HUES6 (cell line): ENCODE measurements around the gene FAM135A.

Source experiments
- H3K27ac ChIP-seq: 2 replicates; pipeline ENCODE4 v1.7.0; 2013; ENCODE audit warnings: low read depth, mild to moderate bottlenecking, low read length, inconsistent platforms
- H3K27me3 ChIP-seq: 2 replicates; pipeline ENCODE4 v1.6.1; 2013; ENCODE audit warnings: low read length; ENCODE audit not compliant: control insufficient read depth, insufficient read depth
- H3K36me3 ChIP-seq: 2 replicates; pipeline ENCODE4 v1.6.1; 2013; ENCODE audit warnings: low read length; ENCODE audit not compliant: control insufficient read depth, insufficient read depth
- H3K4me1 ChIP-seq: 2 replicates; pipeline ENCODE4 v1.6.1; 2013; ENCODE audit warnings: low read length; ENCODE audit not compliant: control insufficient read depth, insufficient read depth
- H3K4me3 ChIP-seq: 2 replicates; pipeline ENCODE4 v1.5.1; 2013; ENCODE audit warnings: low read depth, low read length
- H3K9ac ChIP-seq: one replicate; pipeline ENCODE4 v1.6.1; 2013; ENCODE audit warnings: mild to moderate bottlenecking, low read length
- H3K9me3 ChIP-seq: 2 replicates; pipeline ENCODE4 v1.6.1; 2013; ENCODE audit warnings: low read depth, low read length; ENCODE audit not compliant: control insufficient read depth, insufficient read depth

Gene FAM135A

DNA sequence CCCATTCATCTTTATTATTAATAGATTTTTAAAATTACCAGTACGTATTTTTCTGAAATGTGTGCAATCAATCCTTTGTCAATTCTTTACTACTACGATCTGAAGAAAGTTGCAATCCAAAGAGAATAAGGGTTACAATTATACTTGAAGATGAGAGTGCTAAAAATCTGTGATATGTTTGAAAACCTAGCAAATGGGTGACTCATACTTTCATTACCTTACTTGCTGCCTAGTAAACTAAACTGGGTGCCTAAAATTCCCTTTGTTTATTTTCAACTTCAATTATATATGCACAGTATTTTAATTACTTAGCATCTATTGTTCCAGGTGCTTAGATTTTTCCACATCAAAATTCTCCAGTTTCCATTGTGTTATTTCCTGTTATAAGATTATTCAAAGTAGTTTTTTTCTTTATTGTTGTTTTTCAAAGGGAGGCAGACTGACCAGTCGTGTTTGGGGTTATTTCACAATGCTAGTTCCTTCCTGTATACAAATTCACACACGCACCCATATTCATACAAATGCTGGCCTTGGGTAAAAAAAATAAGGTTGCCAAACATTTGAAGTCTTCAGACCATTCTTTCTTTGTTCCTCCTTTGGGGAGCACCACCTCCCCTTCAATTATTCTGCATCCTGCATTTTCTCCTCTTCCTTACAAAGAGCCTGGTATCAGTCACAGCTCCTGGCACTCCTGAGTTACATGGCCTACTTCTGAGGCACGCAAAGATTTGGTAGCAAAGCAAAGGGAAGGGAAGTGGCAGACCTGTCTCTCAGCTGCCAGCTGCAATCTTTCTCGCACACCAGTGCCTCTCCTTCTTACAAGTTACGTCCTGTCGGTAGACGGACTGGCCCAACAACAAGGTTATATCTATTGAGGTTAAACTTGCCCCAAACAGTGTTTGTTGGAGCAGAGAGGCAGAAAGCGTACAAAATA is 16.2 kb upstream of the FAM135A start:
- H3K27ac ChIP-seq, result no peak overlapping the region
- H3K9me3 ChIP-seq, result no peaks in the 10 kb centered on the region
- peaks cover 12% of the 10 kb centered on the region for H3K4me1 ChIP-seq
- H3K36me3 ChIP-seq, result no peaks in the 10 kb centered on the region
- no peak overlapping the region for H3K4me3 ChIP-seq
- no peak overlapping the region for H3K9ac ChIP-seq
- H3K27me3 ChIP-seq, result no peaks in the 10 kb centered on the region

DNA sequence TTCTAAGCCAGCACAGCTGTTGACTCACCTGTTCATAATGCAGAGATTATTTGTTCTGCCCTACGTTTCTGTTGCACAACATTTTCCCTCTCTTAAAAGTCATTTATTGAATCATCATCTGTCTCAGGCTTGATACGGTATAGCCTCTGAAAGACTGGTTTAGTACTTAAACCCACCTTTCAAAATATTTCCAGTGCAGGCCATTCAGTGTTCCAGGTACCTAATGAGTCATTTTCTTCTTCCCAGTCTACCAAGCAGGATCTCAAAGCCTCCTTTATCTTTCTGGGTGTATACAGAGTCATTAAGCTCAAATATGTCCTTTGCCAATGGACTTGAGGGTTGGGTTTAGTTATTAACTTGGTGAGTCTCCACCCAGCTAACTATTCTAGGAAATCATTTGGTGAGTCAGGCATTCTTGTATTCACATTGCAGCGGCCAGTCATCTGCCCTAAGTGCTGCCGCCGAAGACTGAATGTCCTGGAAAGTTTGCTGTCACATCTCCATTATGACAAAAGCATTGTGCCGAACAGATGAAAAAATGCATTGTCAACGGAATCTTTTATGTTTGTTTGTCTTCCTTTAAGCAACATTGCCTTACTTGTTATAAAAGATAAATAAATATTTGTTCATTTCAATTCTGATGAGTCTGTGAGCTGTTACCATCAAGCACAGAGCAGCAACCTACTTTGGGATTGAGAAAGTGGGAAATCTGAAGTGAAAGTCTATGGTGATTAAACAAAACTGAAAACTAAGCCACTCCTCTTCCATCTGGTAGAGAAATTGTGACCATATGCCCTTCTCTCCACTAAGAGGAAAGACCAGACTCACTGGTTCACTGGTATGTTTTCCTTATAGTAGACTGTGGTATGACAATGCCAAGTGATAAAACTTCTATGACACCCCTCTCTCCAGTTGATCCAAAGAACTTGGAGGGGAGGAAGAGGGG is 14.3 kb upstream of the FAM135A start:
- Histone ChIP-seq H3K4me3 (no peak overlapping the region), H3K4me1 (peaks cover 12% of the 10 kb centered on the region), H3K36me3 (no peaks in the 10 kb centered on the region), H3K9me3 (no peaks in the 10 kb centered on the region), H3K27ac (no peak overlapping the region), H3K27me3 (no peaks in the 10 kb centered on the region), H3K9ac (no peak overlapping the region)

- no peaks in the 10 kb centered on the region for H3K36me3 ChIP-seq
These were observed 8.7 kb upstream of the FAM135A start for GRCh38 chr6:70404658-70405057.

DNA sequence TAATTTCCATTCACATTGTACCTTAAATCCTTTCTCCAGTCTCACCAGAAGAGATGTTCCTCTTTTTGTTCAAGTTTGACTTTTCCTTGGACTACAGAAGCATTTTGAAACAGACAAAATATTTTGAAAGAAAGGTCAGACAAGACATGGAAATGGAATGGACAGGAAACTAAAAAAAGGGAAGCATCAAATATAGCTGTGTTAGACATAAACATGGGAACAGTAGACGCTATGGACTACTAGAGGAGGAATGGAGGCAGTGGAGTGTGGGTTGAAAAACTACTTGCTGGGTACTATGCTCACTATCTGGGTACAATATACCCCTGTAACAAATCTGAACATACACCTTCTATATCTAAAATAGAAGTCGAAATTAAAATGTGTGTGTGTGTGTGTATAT is 4.1 kb upstream of the FAM135A start:
- Histone ChIP-seq H3K4me3 (no peak overlapping the region), H3K9ac (no peak overlapping the region), H3K9me3 (no peaks in the 10 kb centered on the region), H3K36me3 (no peaks in the 10 kb centered on the region), H3K27me3 (no peaks in the 10 kb centered on the region), H3K27ac (no peak overlapping the region), H3K4me1 (no peaks in the 10 kb centered on the region)

More at GRCh38 chr6:70404658-70405057, 8.7 kb upstream of the FAM135A start:
- Histone ChIP-seq H3K4me1 (no peaks in the 10 kb centered on the region), H3K9me3 (no peaks in the 10 kb centered on the region), H3K9ac (no peak overlapping the region), H3K27ac (no peak overlapping the region), H3K4me3 (no peak overlapping the region), H3K27me3 (no peaks in the 10 kb centered on the region)

GRCh38 chr6:70411542-70412251 is 1.6 kb upstream of the FAM135A start:
- peak overlapping the region; percentile 100; the same call in 1 of the 2 replicates for H3K4me3 ChIP-seq
- H3K27me3 ChIP-seq, result no peaks in the 10 kb centered on the region
- no peak overlapping the region for H3K27ac ChIP-seq
- 0 out of 2 replicates have a peak, but pooled peaks cover 2% of the 10 kb centered on the region for H3K4me1 ChIP-seq
- H3K9me3 ChIP-seq, result no peaks in the 10 kb centered on the region
- H3K36me3 ChIP-seq, result no peaks in the 10 kb centered on the region
- H3K9ac ChIP-seq, result no peak overlapping the region

GRCh38 chr6:70412252-70413113 is 825 bp upstream of the FAM135A start:
- H3K36me3 ChIP-seq, result peaks cover 3% of the 10 kb centered on the region; the same call in 1 of the 2 replicates
- no peaks in the 10 kb centered on the region for H3K27me3 ChIP-seq
- peak overlapping the region; percentile 28; the same call in 1 of the 2 replicates for H3K27ac ChIP-seq
- H3K4me3 ChIP-seq, result peak overlapping the region; percentile 100
- no peaks in the 10 kb centered on the region for H3K9me3 ChIP-seq
- 0 out of 2 replicates have a peak, but pooled peaks cover 2% of the 10 kb centered on the region for H3K4me1 ChIP-seq
- peak overlapping the region; percentile 89 for H3K9ac ChIP-seq

- Histone ChIP-seq H3K9me3 (no peaks in the 10 kb centered on the region), H3K4me1 (0 out of 2 replicates have a peak, but pooled peaks cover 2% of the 10 kb centered on the region), H3K27me3 (no peaks in the 10 kb centered on the region), H3K27ac (peak overlapping the region; percentile 67), H3K4me3 (peak overlapping the region; percentile 100), H3K9ac (peak overlapping the region; percentile 77), H3K36me3 (peaks cover 12% of the 10 kb centered on the region)
These were observed 735 bp downstream of the FAM135A start for GRCh38 chr6:70413992-70414494.

GRCh38 chr6:70414813-70415212 is 1.5 kb downstream of the FAM135A start:
- Histone ChIP-seq H3K27ac (no peak overlapping the region), H3K4me1 (0 out of 2 replicates have a peak, but pooled peaks cover 2% of the 10 kb centered on the region), H3K27me3 (no peaks in the 10 kb centered on the region), H3K4me3 (peak overlapping the region; percentile 100), H3K9me3 (no peaks in the 10 kb centered on the region), H3K36me3 (peaks cover 17% of the 10 kb centered on the region), H3K9ac (no peak overlapping the region)

GRCh38 chr6:70415247-70415646 is 1.9 kb downstream of the FAM135A start:
- Histone ChIP-seq H3K27ac (no peak overlapping the region), H3K27me3 (no peaks in the 10 kb centered on the region), H3K36me3 (peaks cover 21% of the 10 kb centered on the region), H3K4me3 (peak overlapping the region; percentile 100), H3K9ac (no peak overlapping the region), H3K4me1 (0 out of 2 replicates have a peak, but pooled peaks cover 2% of the 10 kb centered on the region), H3K9me3 (no peaks in the 10 kb centered on the region)
